Measurements from ENCODE around the gene TFCP2L1.
"Not testable (repeated sequence)": the region's sequence is repeated elsewhere in the genome, so short reads cannot be mapped to it uniquely, and the experiment has no call there.

Gene TFCP2L1

DNA sequence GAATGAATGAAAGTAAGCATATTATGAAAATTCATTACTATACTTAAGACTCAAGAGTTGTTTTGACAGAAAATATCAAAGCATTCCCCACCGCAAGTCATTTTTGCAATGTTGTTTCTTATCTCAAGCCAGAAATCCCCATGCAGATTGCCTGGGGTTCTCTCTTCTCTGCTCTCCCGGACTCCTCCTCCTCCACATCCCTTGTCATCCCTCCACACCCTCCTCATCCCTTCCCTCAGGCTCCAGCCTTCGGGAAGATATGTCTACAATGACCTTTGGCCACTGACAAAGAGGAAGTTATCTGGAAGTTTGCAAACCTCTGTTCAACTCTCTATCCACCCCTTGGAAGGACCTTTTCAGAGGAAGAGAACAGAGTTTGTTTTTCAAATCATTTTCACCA lies 11.9 kb downstream of the TFCP2L1 start:
- no peak for FAIRE-seq

DNA sequence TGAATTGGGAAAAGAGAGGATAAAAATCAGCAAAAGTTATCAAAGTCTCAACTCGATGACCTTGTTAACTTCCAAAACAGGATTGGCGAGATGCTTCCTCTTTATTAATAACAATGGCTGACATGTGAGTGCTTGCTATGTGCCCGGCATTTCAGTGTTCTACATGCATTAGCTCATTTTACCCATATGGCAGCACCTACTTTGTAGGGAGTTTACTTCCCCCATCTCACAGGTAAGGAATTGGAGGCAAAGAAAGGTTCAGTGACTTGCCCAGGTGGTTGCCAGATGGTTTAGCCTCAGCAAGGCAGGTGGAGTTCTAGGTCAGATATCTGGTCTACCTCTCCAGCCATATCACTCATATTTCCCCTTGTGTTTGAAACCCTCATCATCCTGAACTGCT lies 12.4 kb downstream of the TFCP2L1 start:
- no peak for DNase-seq (ENCODE audit: insufficient read length, low spot score)

More for the DNA sequence above, 11.9 kb downstream of the TFCP2L1 start:
- no peak for DNase-seq (ENCODE audit: insufficient read length, low spot score)

DNA sequence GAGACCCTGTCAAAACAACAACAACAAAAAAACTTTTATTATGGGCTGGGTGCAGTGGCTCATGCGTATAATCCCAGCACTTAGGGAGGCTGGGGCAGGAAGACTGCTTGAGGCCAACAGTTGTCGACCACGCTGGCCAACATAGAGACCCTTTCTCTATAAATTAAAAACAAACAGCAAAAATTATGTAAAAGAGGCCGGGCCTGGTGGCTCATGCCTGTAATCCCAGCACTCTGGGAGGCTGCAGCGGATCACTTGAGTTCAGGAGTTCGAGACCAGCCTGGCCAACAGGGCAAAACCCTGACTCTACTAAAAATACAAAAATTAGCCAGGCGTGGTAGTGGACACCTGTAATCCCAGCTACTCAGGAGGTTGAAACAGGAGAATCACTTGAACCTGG lies 15.6 kb downstream of the TFCP2L1 start:
- not testable (repeated sequence) for FAIRE-seq; DNase-seq (ENCODE audit: insufficient read length, low spot score)

More for the DNA sequence above, 12.4 kb downstream of the TFCP2L1 start:
- no peak for FAIRE-seq

DNA sequence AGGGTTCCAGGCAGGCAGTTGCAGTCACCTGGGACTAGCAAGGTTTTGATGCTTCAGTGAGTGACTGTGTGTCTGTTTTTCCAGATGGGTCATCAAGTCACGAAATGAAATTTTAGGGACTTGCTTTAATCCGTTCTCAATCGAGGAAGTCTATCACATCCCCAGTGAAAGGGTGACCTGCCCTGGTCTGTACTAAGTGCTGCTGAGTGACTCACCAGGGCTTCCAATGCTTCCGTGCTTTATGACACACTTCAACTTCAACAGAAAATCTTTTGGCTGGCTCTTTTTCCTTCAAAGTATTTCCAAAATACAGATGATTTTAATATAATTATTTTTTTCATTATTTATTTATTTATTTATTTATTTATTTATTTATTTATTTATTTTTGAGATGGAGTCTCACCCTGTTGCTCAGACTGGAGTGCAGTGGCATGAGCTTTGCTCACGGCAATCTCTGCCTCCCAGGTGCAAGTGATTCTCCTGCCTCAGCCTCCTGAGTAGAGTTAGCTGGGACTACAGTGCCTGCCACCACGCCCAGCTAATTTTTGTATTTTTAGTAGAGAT lies 18.4 kb downstream of the TFCP2L1 start:
- DNase-seq (ENCODE audit: insufficient read length, low spot score) (no peak), FAIRE-seq (no peak)

DNA sequence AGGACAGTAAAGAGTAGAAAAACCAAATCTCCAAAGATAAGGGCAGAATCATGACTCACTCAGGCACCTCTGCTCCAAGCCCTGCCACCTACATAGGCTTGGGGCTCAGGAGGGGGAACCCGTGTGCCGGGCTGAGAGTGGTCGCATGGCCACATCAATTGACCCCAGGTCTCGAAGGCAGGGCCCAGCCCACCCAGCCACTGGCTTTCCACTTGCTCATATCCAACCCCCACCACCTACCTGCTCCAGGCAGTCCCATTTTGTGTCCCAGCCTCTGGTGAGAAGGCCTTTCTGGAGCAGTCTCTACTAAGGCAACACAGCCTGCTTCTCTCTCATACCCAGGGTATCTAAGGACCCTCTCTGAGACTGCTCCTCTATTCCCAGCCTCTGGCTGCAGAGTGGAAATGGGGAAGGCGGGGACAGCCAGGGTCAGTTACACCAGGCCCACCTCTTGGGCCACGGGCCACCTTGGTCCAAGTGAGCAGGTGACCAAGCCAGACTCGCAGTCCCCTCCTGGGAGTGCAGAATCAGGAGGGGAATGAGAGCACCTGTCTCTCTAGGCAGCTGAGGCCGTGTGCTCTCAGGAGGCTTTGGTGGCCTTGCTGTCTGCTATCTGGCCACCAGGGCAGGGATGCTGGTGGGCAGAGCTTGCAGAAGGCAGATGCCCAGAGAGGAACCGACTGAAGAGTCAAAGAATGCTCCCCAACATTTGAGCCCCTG lies 20.8 kb downstream of the TFCP2L1 start:
- DNase-seq (ENCODE audit: insufficient read length, low spot score) (no peak), FAIRE-seq (no peak)

DNA sequence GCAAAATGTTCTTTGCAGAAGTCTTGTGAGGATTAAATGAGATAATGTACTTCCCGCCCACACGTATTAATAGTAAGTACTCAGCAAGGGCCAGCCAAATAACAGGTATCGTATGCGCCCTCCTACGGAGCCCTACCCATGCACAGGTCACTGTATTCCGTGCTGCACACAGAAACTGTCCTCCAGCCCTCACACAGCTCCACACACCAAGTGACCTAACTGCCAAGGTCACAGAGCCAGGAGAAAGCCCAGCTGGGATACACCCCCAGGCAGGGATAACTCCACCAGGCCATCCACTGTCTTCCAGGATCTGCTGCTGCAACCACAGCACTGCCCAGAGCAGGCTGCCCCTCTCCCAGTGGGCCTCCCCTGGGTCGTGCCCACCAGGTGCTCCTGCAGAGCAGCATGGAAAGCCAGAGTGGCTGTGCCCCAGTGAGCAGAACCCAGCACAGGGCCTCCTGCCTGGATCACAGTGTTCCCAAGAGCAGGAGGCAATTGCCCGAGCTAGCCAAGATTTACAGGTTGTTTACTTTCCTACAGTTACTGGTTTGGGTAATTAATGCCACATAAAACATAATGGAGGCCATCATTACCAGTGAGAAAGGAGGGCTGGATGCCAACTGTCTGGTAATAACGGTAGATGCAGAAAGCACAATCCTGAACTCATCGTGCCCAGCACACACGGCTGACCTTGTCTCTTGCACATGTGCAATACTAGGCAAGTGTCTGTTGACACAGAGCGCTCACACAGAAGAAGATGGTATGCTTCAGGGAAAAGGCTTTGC lies 24.4 kb downstream of the TFCP2L1 start:
- DNase-seq (ENCODE audit: insufficient read length, low spot score) = no peak
- FAIRE-seq = no peak

DNA sequence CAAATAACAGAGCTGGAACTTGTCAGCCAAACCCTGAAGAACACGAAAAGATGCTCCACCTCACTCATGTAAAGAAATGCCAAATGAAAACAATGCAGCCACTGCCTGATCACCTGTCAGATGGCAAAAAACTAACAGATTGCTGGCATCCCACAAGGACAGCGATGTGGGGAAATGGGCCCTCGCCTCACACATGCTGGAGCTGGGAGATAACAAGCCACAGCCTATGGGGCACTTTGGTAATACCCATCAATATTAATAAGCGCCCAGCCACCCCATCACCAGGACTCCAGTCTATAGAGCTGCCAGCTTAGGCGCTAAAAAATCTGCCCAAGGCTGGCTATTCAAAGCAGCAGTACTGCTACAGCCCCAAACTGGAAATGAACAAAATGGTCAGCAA lies 27.0 kb downstream of the TFCP2L1 start:
- FAIRE-seq = no peak
- DNase-seq (ENCODE audit: insufficient read length, low spot score) = no peak

DNA sequence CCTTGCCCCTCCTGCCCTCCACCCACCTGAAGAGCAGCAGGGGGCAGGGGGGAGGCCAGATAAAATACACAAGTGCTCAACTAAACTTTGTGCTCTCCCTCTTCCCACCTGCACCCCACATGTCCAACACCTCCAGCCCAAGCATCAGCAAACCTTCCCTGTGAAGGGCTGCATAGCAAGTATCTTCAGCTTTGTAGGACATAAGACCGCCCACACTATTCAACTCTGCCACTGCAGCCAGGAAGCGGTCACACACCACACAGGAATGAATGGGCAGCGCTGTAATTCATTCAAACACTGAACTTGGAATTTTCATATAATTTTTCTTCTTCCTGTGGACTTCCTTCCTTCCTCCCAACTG lies 27.5 kb downstream of the TFCP2L1 start:
- no peak for FAIRE-seq
- DNase-seq (ENCODE audit: insufficient read length, low spot score) = no peak

DNA sequence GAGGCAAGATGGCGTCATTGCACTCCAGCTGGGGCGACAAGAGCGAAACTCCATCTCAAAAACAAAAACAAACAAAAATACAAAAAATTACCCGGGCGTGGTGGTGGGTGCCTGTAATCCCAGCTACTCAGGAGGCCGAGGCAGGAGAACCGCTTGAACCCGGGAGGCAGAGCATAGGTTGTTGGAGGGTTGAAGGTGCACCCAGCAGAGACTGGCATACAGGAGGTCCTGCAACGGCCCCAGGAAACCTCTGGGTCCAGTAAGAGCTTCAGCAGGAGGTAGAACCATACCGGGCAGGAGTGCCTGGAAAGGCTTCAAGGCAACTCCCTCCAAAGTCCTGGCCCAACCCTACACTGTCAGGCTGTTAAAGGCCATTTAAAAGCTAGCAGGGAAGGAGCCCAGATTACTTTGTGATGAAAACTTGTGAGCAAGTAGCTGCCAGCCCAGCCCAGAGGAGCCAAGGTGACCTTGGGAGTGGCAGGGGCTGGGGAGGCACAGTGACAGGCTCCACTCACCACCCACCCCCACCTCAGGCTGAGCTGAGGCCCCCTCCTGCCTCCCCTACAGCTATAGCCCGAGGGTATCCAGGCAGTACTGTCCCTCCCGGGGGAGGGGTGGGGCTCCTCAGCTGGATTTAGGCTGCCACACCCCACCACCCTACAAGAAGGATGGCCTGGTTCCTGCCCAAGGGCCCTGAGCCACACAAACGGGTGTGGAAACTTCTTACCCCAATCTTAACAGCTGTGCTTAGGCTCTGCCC lies 28.1 kb downstream of the TFCP2L1 start:
- DNase-seq (ENCODE audit: insufficient read length, low spot score) (no peak), FAIRE-seq (no peak)

DNA sequence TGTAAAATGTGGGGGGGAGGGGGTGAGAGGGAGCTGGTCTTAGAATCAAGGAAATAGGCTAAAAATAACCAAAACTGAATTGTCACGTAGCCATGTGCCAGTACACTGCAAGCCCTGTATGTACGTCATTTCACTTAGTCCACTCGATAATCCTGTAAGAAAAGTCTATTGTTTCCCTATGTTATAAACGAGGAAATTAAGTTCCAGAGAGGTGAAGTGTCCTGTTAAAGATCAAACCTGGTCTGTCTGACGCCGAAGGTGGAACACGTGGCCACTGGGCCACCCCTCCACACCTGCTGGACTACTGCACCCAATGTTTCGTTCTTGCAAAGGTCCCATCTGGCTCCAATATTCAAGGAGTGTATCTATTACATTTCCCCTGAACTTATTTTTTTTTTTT lies 29.6 kb downstream of the TFCP2L1 start:
- DNase-seq (ENCODE audit: insufficient read length, low spot score) (no peak), FAIRE-seq (no peak)

DNA sequence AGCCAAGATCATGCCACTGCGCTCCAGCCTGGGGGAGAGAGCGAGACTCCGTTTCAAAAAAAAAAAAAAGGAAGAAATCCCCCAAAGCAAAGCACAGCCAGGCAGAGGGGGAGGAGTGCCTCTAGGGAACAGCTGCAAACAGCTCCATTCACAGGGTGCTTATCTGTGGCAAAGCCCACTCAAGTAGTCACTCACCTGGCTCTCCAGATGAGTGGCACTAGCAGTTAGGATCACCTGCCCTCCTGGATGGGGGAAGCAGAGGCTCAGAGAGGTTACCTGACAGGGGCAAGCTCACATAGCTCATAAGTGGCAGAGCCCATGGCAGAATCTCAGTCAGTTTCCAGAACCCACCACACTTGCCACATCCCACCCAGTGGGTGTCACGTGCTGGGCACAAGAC lies 30.3 kb downstream of the TFCP2L1 start:
- no peak for FAIRE-seq
- DNase-seq (ENCODE audit: insufficient read length, low spot score) = no peak

DNA sequence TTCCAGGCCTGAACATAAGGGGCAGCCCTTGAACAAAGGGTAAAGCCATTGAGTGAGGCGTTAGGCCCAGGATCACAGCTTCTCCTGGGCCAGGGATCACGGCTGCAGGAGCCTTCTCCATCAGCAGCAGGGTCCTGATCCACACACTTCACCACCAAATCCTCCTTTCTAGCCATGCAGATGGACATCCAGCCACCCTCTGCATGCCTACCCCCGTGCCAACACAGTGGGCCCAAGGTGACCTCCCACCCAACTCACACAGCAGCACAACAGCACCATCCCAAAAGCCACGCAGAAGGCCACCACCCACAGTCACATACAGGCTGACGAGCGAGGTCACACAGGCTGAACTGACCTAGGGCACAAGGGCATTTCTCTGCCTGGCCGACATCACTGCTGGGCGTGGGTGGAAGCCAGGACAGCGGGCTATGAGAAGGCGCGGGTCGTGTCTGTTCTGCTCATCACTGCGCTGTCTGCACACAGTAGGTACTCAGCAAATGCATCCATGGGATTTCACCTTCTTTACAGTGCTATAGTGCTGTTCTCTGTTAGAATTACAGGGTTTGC lies 31.2 kb downstream of the TFCP2L1 start:
- DNase-seq (ENCODE audit: insufficient read length, low spot score) (no peak), FAIRE-seq (no peak)

DNA sequence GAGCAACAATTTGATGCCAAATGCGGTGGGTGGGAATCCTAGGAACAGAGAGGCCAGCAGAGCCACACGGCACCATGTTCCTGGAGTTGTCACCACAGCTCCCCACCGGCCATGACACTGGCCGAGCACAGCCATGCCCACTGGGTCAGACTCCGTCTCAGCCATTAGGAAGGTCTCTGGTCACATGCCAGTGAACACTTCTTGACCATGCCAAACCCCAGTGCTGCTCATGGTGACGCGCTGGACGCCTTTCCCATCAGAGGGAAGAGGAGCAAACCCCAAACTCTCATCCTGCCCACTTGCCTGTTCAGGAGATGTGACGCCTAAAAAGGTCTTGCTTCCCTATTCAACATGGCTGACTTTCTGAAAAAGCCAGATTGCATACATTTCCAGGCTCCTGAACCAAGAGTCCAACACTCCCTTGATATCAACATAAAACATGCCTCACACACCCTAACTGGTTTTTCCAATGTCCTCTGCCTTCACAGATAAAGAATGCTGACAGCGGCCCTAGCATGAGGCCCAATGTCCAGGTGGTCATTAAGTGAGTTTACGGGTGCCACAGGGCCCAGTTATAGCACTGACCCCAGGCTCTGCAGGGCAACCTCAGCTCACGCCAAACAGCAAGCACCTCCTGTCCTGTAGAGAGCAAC lies 31.9 kb downstream of the TFCP2L1 start:
- no peak for DNase-seq (ENCODE audit: insufficient read length, low spot score)
- no peak for FAIRE-seq

DNA sequence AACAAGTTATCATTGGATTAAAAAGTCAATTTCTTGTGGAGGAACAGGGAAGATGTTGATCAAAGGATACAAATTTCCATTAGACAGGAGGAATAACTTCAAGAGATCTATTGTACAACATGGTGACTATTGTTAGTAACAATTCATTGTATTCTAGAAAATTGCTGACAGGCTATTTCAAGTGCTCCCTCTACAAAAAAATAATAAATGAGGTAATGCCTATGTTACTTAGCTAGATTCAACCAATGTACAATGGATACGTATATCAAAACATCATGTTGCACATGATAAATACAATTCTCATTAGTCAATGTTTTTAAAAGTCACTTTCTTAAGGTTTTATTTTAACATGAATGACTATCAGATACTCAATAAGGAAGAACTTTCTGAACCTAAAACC lies 33.5 kb downstream of the TFCP2L1 start:
- FAIRE-seq (no peak), DNase-seq (ENCODE audit: insufficient read length, low spot score) (no peak)

DNA sequence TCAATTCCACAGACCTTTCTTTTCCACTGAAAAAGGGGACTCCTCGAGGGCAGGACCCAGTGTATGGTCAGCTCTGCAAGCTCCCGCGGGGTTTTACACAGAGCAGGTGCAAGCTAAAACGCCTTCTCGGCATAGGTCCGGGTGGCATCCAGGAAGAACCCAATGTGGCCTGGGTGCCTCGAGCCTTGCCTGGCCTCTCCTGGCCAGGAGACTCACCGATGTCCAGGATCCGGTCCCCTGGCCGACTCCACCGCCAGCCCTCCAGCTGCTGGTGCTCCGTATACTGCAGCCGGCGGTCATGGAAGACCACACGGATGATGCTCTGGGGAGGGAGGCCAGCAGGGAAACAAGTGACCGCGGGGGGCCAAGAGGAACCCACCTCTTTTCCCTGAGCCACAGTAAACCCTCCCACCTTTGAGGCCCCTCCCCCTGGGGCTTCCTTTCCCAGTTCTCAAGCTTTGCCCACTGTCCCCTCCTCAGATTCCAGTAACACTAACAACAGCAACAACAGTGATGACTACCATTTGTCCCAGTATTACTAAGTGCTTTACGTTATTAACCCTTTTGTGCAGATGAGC lies 36.1 kb downstream of the TFCP2L1 start:
- DNase-seq (ENCODE audit: insufficient read length, low spot score) (no peak), FAIRE-seq (no peak)

DNA sequence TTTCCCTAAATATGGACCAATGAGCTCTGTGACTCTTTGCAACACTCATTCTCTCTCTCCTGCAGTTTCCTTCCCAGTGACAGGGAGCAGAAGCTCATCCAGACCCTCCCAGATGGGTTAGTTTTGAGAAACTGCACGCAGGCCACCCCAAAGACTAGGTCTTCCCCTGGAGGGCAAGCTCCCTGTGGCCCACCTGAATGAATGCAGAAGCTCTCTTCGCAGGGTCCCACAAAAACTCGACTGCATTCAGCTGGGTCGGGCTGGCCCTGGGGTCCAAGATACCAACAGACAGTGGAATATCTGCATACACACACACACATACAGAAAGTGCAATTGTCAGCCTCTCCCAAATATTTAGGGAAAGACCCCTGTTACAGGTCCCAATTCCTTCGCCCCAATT lies 37.0 kb downstream of the TFCP2L1 start:
- FAIRE-seq (no peak), DNase-seq (ENCODE audit: insufficient read length, low spot score) (no peak)

DNA sequence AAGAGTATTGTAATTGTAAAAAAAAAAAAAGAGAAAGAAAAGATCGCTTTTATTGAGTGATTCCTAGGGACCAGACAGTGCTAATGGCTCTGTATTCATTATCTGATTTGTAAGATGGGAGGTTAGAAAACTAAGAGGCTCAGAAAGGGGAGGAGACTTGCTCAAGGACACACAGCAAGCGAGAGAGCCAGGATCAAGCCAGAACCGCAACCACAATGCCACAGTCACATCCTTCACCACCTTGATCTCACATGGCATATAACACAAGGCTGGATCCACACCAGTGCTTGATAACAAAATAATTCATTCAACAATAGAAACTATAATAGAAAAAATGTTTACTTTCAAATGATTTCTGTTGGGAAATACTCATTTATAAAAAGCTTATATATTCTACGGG lies 37.5 kb downstream of the TFCP2L1 start:
- no peak for FAIRE-seq

DNA sequence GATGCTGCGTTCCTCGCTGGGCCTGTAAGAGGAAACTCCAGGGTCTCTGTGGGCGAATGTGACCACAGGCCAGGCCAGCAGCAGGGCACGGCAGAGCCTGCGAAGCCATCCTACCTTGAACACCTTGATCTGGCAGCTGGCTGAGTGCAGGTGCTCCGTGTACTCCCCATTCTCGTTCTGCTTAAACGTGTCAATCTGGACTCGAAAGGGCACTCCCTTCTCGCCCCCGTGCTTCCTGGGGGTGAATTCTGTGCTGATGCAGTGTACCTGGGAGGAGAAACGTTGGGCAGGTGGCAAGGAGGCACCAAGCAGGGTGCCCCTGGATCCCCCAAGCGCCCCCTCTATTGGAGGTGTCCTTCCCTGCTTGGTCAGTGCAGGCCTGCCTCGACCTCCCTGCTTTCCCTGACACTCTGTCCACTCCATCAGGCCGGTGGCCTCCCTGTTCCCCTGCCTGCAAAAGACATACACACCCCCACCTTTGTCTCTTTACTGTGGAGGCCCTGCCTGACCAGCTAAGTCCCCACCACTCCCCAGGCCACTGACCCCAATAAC lies 38.2 kb downstream of the TFCP2L1 start:
- DNase-seq (ENCODE audit: insufficient read length, low spot score) = no peak
- no peak for FAIRE-seq

More for the DNA sequence above, 37.5 kb downstream of the TFCP2L1 start:
- DNase-seq (ENCODE audit: insufficient read length, low spot score) = no peak

DNA sequence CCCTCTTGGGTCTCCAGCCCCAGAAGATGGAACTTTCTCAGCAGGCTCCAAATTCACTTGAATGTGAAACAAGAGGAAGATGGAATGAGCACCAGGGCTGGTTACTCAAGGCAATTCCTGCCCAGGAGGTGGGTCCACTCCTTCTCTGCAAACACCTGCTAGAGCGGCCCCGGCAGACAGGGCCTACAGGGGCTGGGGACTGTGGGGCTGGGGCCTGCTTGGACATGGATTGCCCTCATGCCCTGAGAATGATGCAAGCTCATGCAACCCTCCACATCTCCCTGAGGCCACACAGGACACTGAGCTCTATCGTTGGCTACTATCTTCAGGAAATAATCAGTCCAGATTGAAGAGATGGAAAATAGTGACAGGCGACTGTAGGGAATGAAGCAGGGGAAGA lies 39.1 kb downstream of the TFCP2L1 start:
- no peak for FAIRE-seq
- no peak for DNase-seq (ENCODE audit: insufficient read length, low spot score)
